H9 (cell line): ENCODE results near the gene BMP5. TPM values are rescaled to one million over a fixed set of nuclear protein-coding genes. Genes with fewer than 3 reads are reported as not detected.

ENCODE experiments used
- DNase-seq: peaks from one replicate; pipeline ENCODE4 v3.0.0-alpha.2; 2017
- H2AFZ ChIP-seq: one replicate; pipeline ENCODE4 v1.6.1; 2013; ENCODE audit warnings: mild to moderate bottlenecking, low read length, control low read depth, moderate library complexity
- H2AK5ac ChIP-seq: 2 replicates; pipeline ENCODE4 v1.6.1; 2013; ENCODE audit warnings: low read length, control low read depth, mixed read lengths; ENCODE audit not compliant: insufficient read length
- H2BK120ac ChIP-seq: one replicate; pipeline ENCODE4 v1.6.1; 2013; ENCODE audit warnings: low read depth, mild to moderate bottlenecking, low read length, control low read depth, inconsistent platforms; ENCODE audit not compliant: poor library complexity, severe bottlenecking
- H2BK12ac ChIP-seq: 2 replicates; pipeline ENCODE4 v1.6.1; 2013; ENCODE audit warnings: low read length, control low read depth, mixed read lengths, low read depth; ENCODE audit not compliant: insufficient read length
- H2BK15ac ChIP-seq: 2 replicates; pipeline ENCODE4 v1.6.1; 2013; ENCODE audit warnings: low read depth, low read length, control low read depth
- H2BK20ac ChIP-seq: one replicate; pipeline ENCODE4 v1.6.1; 2013; ENCODE audit warnings: low read depth, mild to moderate bottlenecking, low read length, control low read depth, inconsistent platforms; ENCODE audit not compliant: poor library complexity, severe bottlenecking
- H2BK5ac ChIP-seq: 2 replicates; pipeline ENCODE4 v1.6.1; 2013; ENCODE audit warnings: low read length, control low read depth, mixed read lengths; ENCODE audit not compliant: insufficient read length
- H3K14ac ChIP-seq: 2 replicates; pipeline ENCODE4 v1.6.1; 2013; ENCODE audit warnings: low read length, control low read depth; ENCODE audit not compliant: insufficient read depth
- H3K18ac ChIP-seq: 2 replicates; pipeline ENCODE4 v1.6.1; 2013; ENCODE audit warnings: low read depth, mild to moderate bottlenecking, mixed read lengths, low read length, control low read depth; ENCODE audit not compliant: insufficient read length
- H3K23ac ChIP-seq: 2 replicates; pipeline ENCODE4 v1.6.1; 2013; ENCODE audit warnings: low read length, control low read depth, mixed read lengths, low read depth; ENCODE audit not compliant: insufficient read length
- H3K23me2 ChIP-seq: 2 replicates; pipeline ENCODE4 v1.6.1; 2013; ENCODE audit warnings: low read depth, mild to moderate bottlenecking, mixed read lengths, low read length, control low read depth; ENCODE audit not compliant: insufficient read length, poor library complexity, severe bottlenecking
- H3K27ac ChIP-seq: 2 replicates; pipeline ENCODE4 v1.5.1; 2013; ENCODE audit warnings: low read length, control low read depth, mixed read lengths, low read depth; ENCODE audit not compliant: insufficient read length
- H3K27me3 ChIP-seq: 2 replicates; pipeline ENCODE4 v1.6.1; 2013; ENCODE audit warnings: low read length, control low read depth, inconsistent platforms; ENCODE audit not compliant: insufficient read depth
- H3K4ac ChIP-seq: 2 replicates; pipeline ENCODE4 v1.6.1; 2013; ENCODE audit warnings: low read depth, mild to moderate bottlenecking, control low read depth, inconsistent platforms, low read length, moderate library complexity
- H3K4me1 ChIP-seq: 2 replicates; pipeline ENCODE4 v1.6.1; 2013; ENCODE audit warnings: low read length, control low read depth, inconsistent platforms; ENCODE audit not compliant: insufficient read depth
- H3K4me2 ChIP-seq: 2 replicates; pipeline ENCODE4 v1.6.1; 2013; ENCODE audit warnings: low read length, control low read depth, mixed read lengths; ENCODE audit not compliant: insufficient read length, insufficient read depth
- H3K56ac ChIP-seq: 2 replicates; pipeline ENCODE4 v1.6.1; 2013; ENCODE audit warnings: low read depth, mild to moderate bottlenecking, mixed read lengths, low read length, control low read depth; ENCODE audit not compliant: insufficient read length
- H3K79me1 ChIP-seq: 2 replicates; pipeline ENCODE4 v1.6.1; 2013; ENCODE audit warnings: low read depth, mild to moderate bottlenecking, moderate library complexity, low read length, control low read depth, inconsistent platforms; ENCODE audit not compliant: insufficient read depth, poor library complexity, severe bottlenecking
- H3K79me2 ChIP-seq: 2 replicates; pipeline ENCODE4 v1.6.1; 2013; ENCODE audit warnings: low read length, control low read depth, inconsistent platforms; ENCODE audit not compliant: insufficient read depth
- H3K9ac ChIP-seq: 2 replicates; pipeline ENCODE4 v1.6.1; 2013; ENCODE audit warnings: low read length, control low read depth, mixed read lengths; ENCODE audit not compliant: insufficient read length; ENCODE audit errors: extremely low read depth
- H3K9me3 ChIP-seq: one replicate; pipeline ENCODE4 v1.6.1; 2013; ENCODE audit warnings: low read depth, low read length, inconsistent platforms; ENCODE audit not compliant: control insufficient read depth
- H3T11ph ChIP-seq: one replicate; pipeline ENCODE4 v1.6.1; 2013; ENCODE audit warnings: mild to moderate bottlenecking, low read length, control low read depth, inconsistent platforms
- H4K20me1 ChIP-seq: one replicate; pipeline ENCODE4 v1.6.1; 2013; ENCODE audit not compliant: control insufficient read depth, insufficient read length, insufficient read depth
- H4K5ac ChIP-seq: 2 replicates; pipeline ENCODE4 v1.6.1; 2013; ENCODE audit warnings: low read depth, mild to moderate bottlenecking, mixed read lengths, low read length, control low read depth; ENCODE audit not compliant: insufficient read length
- H4K8ac ChIP-seq: replicated peaks from 2 replicates; pipeline ENCODE4 v1.6.1; 2013; ENCODE audit warnings: low read length, control low read depth, mixed read lengths, low read depth; ENCODE audit not compliant: insufficient read length
- H4K91ac ChIP-seq: 2 replicates; pipeline ENCODE4 v1.6.1; 2013; ENCODE audit warnings: low read depth, mild to moderate bottlenecking, moderate library complexity, mixed read lengths, low read length, control low read depth; ENCODE audit not compliant: insufficient read length
- H3K27ac Mint-ChIP-seq, 3 experiments: 2 replicates in 2 of 3; 3 replicates in 1 of 3; pipeline ENCODE4 v1.8.0; 2020 to 2021; ENCODE audit warnings: mixed read lengths in 3 of 3, mild to moderate bottlenecking in 1 of 3, moderate library complexity in 1 of 3
- H3K27me3 Mint-ChIP-seq: 2 replicates; pipeline ENCODE4 v1.8.0; 2021; ENCODE audit warnings: low read depth, mild to moderate bottlenecking, moderate library complexity, mixed read lengths
- H3K36me3 Mint-ChIP-seq, 3 experiments: 2 replicates in 2 of 3; 3 replicates in 1 of 3; pipeline ENCODE4 v1.8.0; 2020 to 2021; ENCODE audit warnings: low read depth in 3 of 3, mixed read lengths in 3 of 3; ENCODE audit not compliant: insufficient read depth in 1 of 3
- H3K4me1 Mint-ChIP-seq, 2 experiments: 2 replicates each; pipeline ENCODE4 v1.8.0; 2020; ENCODE audit warnings: mixed read lengths in 2 of 2
- H3K4me3 Mint-ChIP-seq, 2 experiments: 2 replicates in 1 of 2; 3 replicates in 1 of 2; pipeline ENCODE4 v1.8.0; 2020 to 2021; ENCODE audit warnings: mild to moderate bottlenecking in 2 of 2, mixed read lengths in 2 of 2, moderate library complexity in 1 of 2
- H3K9me3 Mint-ChIP-seq, 2 experiments: 2 replicates in 1 of 2; 3 replicates in 1 of 2; pipeline ENCODE4 v1.8.0; 2020; ENCODE audit warnings: mild to moderate bottlenecking in 2 of 2, mixed read lengths in 2 of 2, moderate library complexity in 1 of 2
- CTCF ChIP-seq: fragments of 200-600 bp; sonication (generic); conservative IDR thresholded peaks from 3 replicates; pipeline ENCODE4 v1.8.0; 2021; ENCODE audit warnings: antibody characterized with exemption, mild to moderate bottlenecking
- WGBS: extraction: QIAGEN DNeasy Blood & Tissue Kit; methylation state at CpG from one replicate; pipeline ENCODE4 v1.1.7; 2013; ENCODE audit warnings: missing lambda C conversion rate, low lambda C conversion rate, mixed read lengths; ENCODE audit not compliant: insufficient read length; ENCODE audit errors: extremely low coverage; 5-methylcytosine and 5-hydroxymethylcytosine counted together
- total RNA-seq: library from RNA; stranded (reverse); gene quantifications from 2 replicates; pipeline ENCODE4 v1.2.1, GENCODE V29; 2021

The BMP5 gene
- total RNA-seq, 1 experiment from 2014 or later = not detected

GRCh38 chr6:55868176-55868575 is 7.2 kb downstream of the BMP5 start:
- H3K79me1 ChIP-seq = no peaks in the 10 kb centered on the region
- no peak overlapping the region for H3K14ac ChIP-seq
- H3K9me3 Mint-ChIP-seq = no peaks in the 10 kb centered on the region
- no CpG with 5 or more reads among the region's 1 CpG for WGBS
- H3K4me1 ChIP-seq = no peaks in the 10 kb centered on the region
- no peak overlapping the region for H3K18ac ChIP-seq
- H2AFZ ChIP-seq = no peak overlapping the region
- no peaks in the 10 kb centered on the region for H3K27me3 ChIP-seq
- H4K5ac ChIP-seq = no peak overlapping the region
- no peak overlapping the region for H4K8ac ChIP-seq
- no peak overlapping the region for H4K91ac ChIP-seq
- H2BK20ac ChIP-seq = no peak overlapping the region
- no peaks in the 10 kb centered on the region for H3K27me3 Mint-ChIP-seq
- H2BK12ac ChIP-seq = no peak overlapping the region
- H3K56ac ChIP-seq = no peak overlapping the region
- no peak overlapping the region for H2BK120ac ChIP-seq
- no peak for DNase-seq
- no peak overlapping the region for H3T11ph ChIP-seq
- no peak overlapping the region for H3K4me2 ChIP-seq
- no peak overlapping the region for H2AK5ac ChIP-seq
- no peaks in the 10 kb centered on the region for H3K9me3 ChIP-seq
- no peak overlapping the region for H3K4me3 Mint-ChIP-seq
- no peak for TF ChIP-seq CTCF
- H3K79me2 ChIP-seq = no peaks in the 10 kb centered on the region
- H4K20me1 ChIP-seq = no peaks in the 10 kb centered on the region
- H3K4me1 Mint-ChIP-seq = peaks cover 0 to 4% of the 10 kb centered on the region in 2 experiments; a peak in 1 of 4 replicates
- H3K27ac Mint-ChIP-seq = no peak overlapping the region
- H3K9ac ChIP-seq = no peak overlapping the region
- no peak overlapping the region for H3K27ac ChIP-seq
- H2BK15ac ChIP-seq = no peak overlapping the region
- no peaks in the 10 kb centered on the region for H3K36me3 Mint-ChIP-seq
- no peak overlapping the region for H3K4ac ChIP-seq
- no peaks in the 10 kb centered on the region for H3K23me2 ChIP-seq
- H2BK5ac ChIP-seq = no peak overlapping the region
- H3K23ac ChIP-seq = no peak overlapping the region
